HepG2 (cell line): ENCODE measurements around the gene ANKRD49. TPM values are rescaled to one million over a fixed set of nuclear protein-coding genes. Genes with fewer than 3 reads are reported as not detected.

Experiments
- GATA4 ChIP-seq: sonication (generic); IDR thresholded peaks from 2 replicates; pipeline ENCODE4 v1.6.1; 2016; ENCODE audit warnings: antibody characterized with exemption, low read depth, borderline replicate concordance
- HNF4G ChIP-seq, 2 experiments: sonication (generic) in 1 of 2; formaldehyde crosslinking in 1 of 2; IDR thresholded peaks; 2 replicates each; pipeline versions ENCODE4 v1.4.0 to v1.6.1; 2011 to 2020; ENCODE audit warnings: borderline replicate concordance in 2 of 2, low read depth in 2 of 2, mild to moderate bottlenecking in 2 of 2, low read length in 1 of 2, missing genetic modification reagents in 1 of 2, moderate library complexity in 1 of 2
- MXD4 ChIP-seq: IDR thresholded peaks from 2 replicates; pipeline ENCODE4 v1.6.1; 2016; ENCODE audit warnings: mild to moderate bottlenecking, missing biosample characterization, missing genetic modification reagents
- POLR2G ChIP-seq: fragments of 200-400 bp; formaldehyde crosslinking; IDR thresholded peaks from 2 replicates; pipeline ENCODE4 v1.6.1; 2018; ENCODE audit warnings: mild to moderate bottlenecking, low read depth, low read length, moderate library complexity
- SIX1 ChIP-seq: sonication (generic); formaldehyde crosslinking; IDR thresholded peaks from 2 replicates; pipeline ENCODE4 v1.4.0; 2020; ENCODE audit warnings: missing genetic modification reagents, borderline replicate concordance
- TOPORS ChIP-seq: sonication (generic); formaldehyde crosslinking; IDR thresholded peaks from 2 replicates; pipeline ENCODE4 v1.8.0; 2023; ENCODE audit warnings: mild to moderate bottlenecking, missing genetic modification reagents
- YY1 ChIP-seq: IDR thresholded peaks from 2 replicates; pipeline ENCODE4 v1.6.1; 2011; ENCODE audit warnings: low read length, low read depth, moderate library complexity, mild to moderate bottlenecking; ENCODE audit not compliant: insufficient read depth, insufficient replicate concordance
- ZNF232 ChIP-seq: sonication (generic); formaldehyde crosslinking; IDR thresholded peaks from 2 replicates; pipeline ENCODE4 v1.4.0; 2020; ENCODE audit warnings: missing genetic modification reagents, borderline replicate concordance
- ZNF552 ChIP-seq: sonication (generic); formaldehyde crosslinking; IDR thresholded peaks from 2 replicates; pipeline ENCODE4 v1.9.0; 2022; ENCODE audit warnings: missing genetic modification reagents, mild to moderate bottlenecking, borderline replicate concordance
- ZNF766 ChIP-seq: sonication (generic); formaldehyde crosslinking; IDR thresholded peaks from 2 replicates; pipeline ENCODE4 v1.5.0; 2020; ENCODE audit warnings: missing genetic modification reagents, borderline replicate concordance
- polyA plus RNA-seq, 8 experiments: library from polyadenylated mRNA; depleted of rRNA in 3 of 8; stranded (reverse) in 7 of 8; unstranded in 1 of 8; fragments of >200 nt; fragmentation: Illumina TruSeq in 4 of 8; extraction: Trizol in 4 of 8; gene quantifications; 2 replicates each; pipeline versions ENCODE4 v1.2.1 to v1.2.3, GENCODE V29; 2011 to 2016; ENCODE audit warnings: low read depth in 4 of 8, missing spikeins in 1 of 8, mixed read lengths in 1 of 8; ENCODE audit not compliant: insufficient read depth in 1 of 8
- total RNA-seq, 5 experiments: library from RNA; depleted of rRNA; stranded (reverse); fragments of >200 nt; fragmentation: Illumina TruSeq; extraction: Trizol; gene quantifications; 2 replicates each; pipeline ENCODE4 v1.2.3, GENCODE V29; 2016; ENCODE audit warnings: low read depth in 1 of 5
- TF ChIP-seq, protein P1 (sequence below): sonication (generic); formaldehyde crosslinking; IDR thresholded peaks from 2 replicates; pipeline ENCODE4 v1.5.1; 2020; ENCODE audit warnings: mild to moderate bottlenecking, missing genetic modification reagents, moderate library complexity
- TF ChIP-seq, protein P2 (sequence below): sonication (generic); formaldehyde crosslinking; IDR thresholded peaks from 2 replicates; pipeline ENCODE4 v1.4.0; 2020; ENCODE audit warnings: missing genetic modification reagents, mild to moderate bottlenecking, borderline replicate concordance
- TF ChIP-seq, protein P3 (sequence below): sonication (generic); formaldehyde crosslinking; IDR thresholded peaks from 2 replicates; pipeline ENCODE4 v1.4.0; 2020; ENCODE audit warnings: mild to moderate bottlenecking, missing genetic modification reagents

The ANKRD49 gene
- total and polyA plus RNA-seq, 2 of the 13 experiments (the other 11 are each of a cell fraction or from before 2014, with no cell fraction given): 14.2 to 14.3 TPM

- TF ChIP-seq, protein P1, sequence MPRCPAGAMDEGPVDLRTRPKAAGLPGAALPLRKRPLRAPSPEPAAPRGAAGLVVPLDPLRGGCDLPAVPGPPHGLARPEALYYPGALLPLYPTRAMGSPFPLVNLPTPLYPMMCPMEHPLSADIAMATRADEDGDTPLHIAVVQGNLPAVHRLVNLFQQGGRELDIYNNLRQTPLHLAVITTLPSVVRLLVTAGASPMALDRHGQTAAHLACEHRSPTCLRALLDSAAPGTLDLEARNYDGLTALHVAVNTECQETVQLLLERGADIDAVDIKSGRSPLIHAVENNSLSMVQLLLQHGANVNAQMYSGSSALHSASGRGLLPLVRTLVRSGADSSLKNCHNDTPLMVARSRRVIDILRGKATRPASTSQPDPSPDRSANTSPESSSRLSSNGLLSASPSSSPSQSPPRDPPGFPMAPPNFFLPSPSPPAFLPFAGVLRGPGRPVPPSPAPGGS (CRISPR knock-in tag): no peak; the same call in 1 of the 2 replicates
- TF ChIP-seq, protein P2, sequence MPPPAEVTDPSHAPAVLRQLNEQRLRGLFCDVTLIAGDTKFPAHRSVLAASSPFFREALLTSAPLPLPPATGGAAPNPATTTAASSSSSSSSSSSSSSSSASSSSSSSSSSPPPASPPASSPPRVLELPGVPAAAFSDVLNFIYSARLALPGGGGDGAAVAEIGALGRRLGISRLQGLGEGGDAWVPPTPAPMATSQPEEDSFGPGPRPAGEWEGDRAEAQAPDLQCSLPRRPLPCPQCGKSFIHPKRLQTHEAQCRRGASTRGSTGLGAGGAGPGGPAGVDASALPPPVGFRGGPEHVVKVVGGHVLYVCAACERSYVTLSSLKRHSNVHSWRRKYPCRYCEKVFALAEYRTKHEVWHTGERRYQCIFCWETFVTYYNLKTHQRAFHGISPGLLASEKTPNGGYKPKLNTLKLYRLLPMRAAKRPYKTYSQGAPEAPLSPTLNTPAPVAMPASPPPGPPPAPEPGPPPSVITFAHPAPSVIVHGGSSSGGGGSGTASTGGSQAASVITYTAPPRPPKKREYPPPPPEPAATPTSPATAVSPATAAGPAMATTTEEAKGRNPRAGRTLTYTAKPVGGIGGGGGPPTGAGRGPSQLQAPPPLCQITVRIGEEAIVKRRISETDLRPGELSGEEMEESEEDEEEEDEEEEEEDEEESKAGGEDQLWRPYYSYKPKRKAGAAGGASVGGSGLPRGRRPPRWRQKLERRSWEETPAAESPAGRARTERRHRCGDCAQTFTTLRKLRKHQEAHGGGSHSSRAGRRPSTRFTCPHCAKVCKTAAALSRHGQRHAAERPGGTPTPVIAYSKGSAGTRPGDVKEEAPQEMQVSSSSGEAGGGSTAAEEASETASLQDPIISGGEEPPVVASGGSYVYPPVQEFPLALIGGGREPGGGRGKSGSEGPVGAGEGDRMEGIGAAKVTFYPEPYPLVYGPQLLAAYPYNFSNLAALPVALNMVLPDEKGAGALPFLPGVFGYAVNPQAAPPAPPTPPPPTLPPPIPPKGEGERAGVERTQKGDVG (CRISPR knock-in tag): 0 out of 2 replicates have a peak, but pooled peaks have one; percentile 28
- no peak for TF ChIP-seq GATA4
- TF ChIP-seq YY1: peak; percentile 34
- TF ChIP-seq POLR2G: peak; percentile 79
- no peak for TF ChIP-seq HNF4G (IDR thresholded peaks at IDR 0.05; ENCODE audit: borderline replicate concordance, low read depth, low read length)
- TF ChIP-seq HNF4G (CRISPR knock-in tag; IDR thresholded peaks at IDR 0.05; ENCODE audit: borderline replicate concordance, low read depth): 0 out of 2 replicates have a peak, but pooled peaks have one; percentile 13
- 0 out of 2 replicates have a peak, but pooled peaks have one; percentile 83 for TF ChIP-seq ZNF766
- 0 out of 2 replicates have a peak, but pooled peaks have one; percentile 14 for TF ChIP-seq ZNF232 (CRISPR knock-in tag)
- peak; percentile 77 for TF ChIP-seq MXD4 (CRISPR knock-in tag)
- TF ChIP-seq, protein P3, sequence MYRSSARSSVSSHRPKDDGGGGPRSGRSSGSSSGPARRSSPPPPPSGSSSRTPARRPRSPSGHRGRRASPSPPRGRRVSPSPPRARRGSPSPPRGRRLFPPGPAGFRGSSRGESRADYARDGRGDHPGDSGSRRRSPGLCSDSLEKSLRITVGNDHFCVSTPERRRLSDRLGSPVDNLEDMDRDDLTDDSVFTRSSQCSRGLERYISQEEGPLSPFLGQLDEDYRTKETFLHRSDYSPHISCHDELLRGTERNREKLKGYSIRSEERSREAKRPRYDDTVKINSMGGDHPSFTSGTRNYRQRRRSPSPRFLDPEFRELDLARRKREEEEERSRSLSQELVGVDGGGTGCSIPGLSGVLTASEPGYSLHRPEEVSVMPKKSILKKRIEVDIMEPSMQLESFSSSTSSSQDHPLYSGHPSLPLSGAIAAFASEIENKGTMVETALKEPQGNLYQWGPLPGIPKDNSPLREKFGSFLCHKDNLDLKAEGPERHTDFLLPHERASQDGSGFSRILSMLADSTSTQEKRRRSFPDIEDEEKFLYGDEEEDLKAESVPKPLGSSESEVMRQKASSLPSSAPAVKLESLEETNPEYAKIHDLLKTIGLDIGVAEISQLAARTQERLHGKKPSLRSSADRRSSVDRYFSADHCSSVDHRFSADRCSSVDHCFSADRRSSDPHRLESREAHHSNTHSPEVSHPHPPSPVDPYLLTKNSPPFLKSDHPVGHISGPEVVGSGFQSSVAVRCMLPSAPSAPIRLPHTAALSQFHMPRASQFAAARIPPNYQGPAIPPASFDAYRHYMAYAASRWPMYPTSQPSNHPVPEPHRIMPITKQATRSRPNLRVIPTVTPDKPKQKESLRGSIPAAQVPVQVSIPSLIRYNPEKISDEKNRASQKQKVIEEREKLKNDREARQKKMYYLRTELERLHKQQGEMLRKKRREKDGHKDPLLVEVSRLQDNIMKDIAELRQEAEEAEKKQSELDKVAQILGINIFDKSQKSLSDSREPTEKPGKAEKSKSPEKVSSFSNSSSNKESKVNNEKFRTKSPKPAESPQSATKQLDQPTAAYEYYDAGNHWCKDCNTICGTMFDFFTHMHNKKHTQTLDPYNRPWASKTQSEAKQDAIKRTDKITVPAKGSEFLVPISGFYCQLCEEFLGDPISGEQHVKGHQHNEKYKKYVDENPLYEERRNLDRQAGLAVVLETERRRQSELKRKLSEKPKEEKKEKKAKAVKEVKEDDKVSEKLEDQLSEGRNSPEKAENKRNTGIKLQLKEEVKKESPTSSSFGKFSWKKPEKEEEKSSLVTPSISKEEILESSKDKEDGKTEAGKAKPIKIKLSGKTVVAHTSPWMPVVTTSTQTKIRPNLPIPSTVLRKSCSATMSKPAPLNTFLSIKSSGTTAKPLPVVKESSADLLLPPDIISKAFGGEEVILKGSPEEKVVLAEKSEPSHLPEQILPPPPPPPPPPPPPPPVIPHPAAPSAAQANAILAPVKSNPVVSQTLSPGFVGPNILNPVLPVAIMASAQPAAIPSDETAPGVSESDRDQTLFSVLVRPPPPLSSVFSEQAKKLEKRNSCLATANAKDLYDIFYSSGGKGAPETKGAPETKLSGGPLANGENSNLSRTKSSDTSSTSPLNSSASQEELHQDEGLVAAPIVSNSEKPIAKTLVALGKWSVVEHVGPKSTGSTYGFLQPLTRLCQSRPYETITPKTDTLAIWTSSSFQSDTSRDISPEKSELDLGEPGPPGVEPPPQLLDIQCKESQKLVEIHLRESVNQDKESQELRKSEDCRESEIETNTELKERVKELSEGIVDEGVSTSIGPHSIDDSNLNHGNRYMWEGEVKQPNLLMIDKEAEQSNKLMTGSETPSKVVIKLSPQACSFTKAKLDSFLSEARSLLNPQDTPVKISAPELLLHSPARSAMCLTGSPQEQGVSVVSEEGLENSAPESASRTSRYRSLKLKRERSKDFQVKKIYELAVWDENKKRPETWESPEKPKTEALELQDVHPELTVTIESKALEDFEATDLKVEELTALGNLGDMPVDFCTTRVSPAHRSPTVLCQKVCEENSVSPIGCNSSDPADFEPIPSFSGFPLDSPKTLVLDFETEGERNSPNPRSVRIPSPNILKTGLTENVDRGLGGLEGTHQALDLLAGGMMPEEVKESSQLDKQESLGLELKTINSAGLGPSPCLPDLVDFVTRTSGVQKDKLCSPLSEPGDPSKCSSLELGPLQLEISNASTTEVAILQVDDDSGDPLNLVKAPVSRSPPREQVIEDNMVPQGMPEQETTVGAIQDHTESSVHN (CRISPR knock-in tag): no peak
- no peak for TF ChIP-seq SIX1
- no peak for TF ChIP-seq TOPORS
- no peak for TF ChIP-seq ZNF552 (CRISPR knock-in tag)
Measured at GRCh38 chr11:94493281-94494125, at the start of gene ANKRD49, which contains the start of gene MRE11 (continued).
